ENCODE measurements around the gene UBTD1. TPM values are rescaled to one million over a fixed set of nuclear protein-coding genes. Genes with fewer than 3 reads are reported as not detected.

UBTD1 gene
- total RNA-seq, 4 donors from 2014 or later: 0.70 to 2.5 (median 1.4) TPM; not detected in 1

DNA sequence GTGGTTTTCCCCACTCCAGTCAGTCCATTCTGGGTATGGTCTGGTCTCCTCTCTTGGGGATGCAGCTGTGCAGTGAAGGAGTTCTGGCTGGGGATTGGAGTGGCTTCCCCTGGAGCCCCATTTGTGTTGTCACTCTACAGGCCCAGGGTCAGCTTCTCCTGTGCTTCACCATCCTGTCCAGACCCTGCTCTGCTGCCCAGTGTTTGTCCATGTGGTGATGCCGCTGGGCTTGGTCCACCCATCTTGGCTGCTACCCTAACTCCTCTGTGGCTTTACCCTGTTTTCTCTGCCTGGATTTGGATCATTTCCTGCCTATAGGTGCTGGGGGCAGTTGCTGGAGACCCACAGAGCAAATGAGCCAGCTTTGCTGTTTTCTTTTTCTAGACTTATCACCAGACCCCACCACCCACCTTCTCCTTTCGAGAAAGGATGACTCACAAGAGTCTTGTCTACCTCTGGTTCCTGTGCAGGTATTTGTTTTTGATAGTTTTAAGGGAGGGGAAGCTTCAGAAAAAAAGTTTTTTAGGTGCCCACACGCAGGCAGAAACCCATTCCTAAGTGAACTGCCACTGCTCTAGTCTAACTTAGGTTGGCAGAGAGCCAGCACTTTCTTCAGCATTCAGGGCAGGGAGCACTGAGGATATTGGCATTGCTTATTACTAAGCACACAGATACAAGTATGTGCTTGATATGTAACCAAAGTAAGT, 44.2 kb upstream of the UBTD1 start:
- no peaks in the 10 kb centered on the region for H3K9me3 ChIP-seq
- TF ChIP-seq, protein P1, sequence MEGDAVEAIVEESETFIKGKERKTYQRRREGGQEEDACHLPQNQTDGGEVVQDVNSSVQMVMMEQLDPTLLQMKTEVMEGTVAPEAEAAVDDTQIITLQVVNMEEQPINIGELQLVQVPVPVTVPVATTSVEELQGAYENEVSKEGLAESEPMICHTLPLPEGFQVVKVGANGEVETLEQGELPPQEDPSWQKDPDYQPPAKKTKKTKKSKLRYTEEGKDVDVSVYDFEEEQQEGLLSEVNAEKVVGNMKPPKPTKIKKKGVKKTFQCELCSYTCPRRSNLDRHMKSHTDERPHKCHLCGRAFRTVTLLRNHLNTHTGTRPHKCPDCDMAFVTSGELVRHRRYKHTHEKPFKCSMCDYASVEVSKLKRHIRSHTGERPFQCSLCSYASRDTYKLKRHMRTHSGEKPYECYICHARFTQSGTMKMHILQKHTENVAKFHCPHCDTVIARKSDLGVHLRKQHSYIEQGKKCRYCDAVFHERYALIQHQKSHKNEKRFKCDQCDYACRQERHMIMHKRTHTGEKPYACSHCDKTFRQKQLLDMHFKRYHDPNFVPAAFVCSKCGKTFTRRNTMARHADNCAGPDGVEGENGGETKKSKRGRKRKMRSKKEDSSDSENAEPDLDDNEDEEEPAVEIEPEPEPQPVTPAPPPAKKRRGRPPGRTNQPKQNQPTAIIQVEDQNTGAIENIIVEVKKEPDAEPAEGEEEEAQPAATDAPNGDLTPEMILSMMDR (IDR thresholded peaks at IDR 0.05): no peak
- TF ChIP-seq POLR2A (IDR thresholded peaks at IDR 0.05): no peak
- no peak overlapping the region for H3K4me3 ChIP-seq
- no peaks in the 10 kb centered on the region for H3K27me3 ChIP-seq
- no peaks in the 10 kb centered on the region for H3K4me1 ChIP-seq
- DNase-seq: no peak
- H3K27ac ChIP-seq: no peak overlapping the region
- peaks cover 0 to 62% (median 0%) of the 10 kb centered on the region in 3 donors for H3K36me3 ChIP-seq

DNA sequence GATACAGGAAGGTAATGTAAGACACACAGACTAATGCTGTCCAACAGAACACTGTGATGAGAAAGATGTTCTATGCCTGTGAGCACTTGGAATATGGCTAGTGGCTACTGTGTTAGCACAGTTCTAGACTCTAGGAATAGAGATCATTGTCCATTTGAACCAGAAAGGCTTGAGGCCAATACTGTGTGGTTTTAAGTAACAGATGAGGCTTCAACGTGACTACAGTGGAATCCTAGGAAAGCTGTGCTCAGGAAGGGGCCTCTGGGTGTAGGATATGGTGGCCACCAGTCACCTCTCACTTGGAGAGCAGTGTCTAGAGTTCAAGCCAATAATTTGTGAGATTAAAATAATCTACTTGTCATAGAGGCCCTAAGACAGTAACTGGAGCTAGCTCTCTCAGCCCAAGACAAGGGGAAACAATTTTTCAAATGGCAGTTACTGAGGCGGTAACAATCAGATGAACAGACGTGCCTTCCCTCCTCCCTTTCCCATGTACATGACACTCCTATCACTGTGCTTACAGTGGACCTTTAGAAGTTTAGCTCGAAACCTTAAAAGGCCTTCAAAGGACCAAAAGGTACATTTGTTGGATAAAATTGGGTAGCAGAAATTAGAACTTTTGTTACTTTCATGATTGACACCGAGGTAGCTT, 42.6 kb upstream of the UBTD1 start:
- no peak for DNase-seq
- no peak overlapping the region for H3K4me3 ChIP-seq
- no peak overlapping the region for H3K27ac ChIP-seq
- peaks cover 0 to 78% (median 0%) of the 10 kb centered on the region in 3 donors for H3K36me3 ChIP-seq
- H3K4me1 ChIP-seq: no peaks in the 10 kb centered on the region
- H3K27me3 ChIP-seq: no peaks in the 10 kb centered on the region
- TF ChIP-seq, protein P1 (IDR thresholded peaks at IDR 0.05): no peak
- TF ChIP-seq POLR2A (IDR thresholded peaks at IDR 0.05): no peak
- no peaks in the 10 kb centered on the region for H3K9me3 ChIP-seq

DNA sequence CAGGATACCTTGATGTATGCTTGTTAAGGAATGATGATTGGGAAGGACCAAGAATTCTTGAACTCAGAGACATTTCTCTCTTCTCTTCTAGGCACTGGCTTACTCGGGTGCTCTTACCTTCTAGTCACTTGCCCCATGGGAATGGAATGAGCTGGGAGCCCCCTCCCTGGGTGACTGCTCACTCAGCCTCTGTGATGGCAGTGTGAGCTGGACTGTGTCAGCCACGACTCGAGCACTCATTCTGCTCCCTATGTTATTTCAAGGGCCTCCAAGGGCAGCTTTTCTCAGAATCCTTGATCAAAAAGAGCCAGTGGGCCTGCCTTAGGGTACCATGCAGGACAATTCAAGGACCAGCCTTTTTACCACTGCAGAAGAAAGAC, 42.0 kb upstream of the UBTD1 start:
- no peak for DNase-seq
- Histone ChIP-seq H3K36me3 (peaks cover 0 to 84% (median 0%) of the 10 kb centered on the region in 3 donors), H3K9me3 (no peaks in the 10 kb centered on the region), H3K4me3 (no peak overlapping the region), H3K4me1 (no peaks in the 10 kb centered on the region), H3K27me3 (no peaks in the 10 kb centered on the region), H3K27ac (no peak overlapping the region)
- no peak for TF ChIP-seq POLR2A (IDR thresholded peaks at IDR 0.05)
- TF ChIP-seq, protein P1 (IDR thresholded peaks at IDR 0.05): no peak

DNA sequence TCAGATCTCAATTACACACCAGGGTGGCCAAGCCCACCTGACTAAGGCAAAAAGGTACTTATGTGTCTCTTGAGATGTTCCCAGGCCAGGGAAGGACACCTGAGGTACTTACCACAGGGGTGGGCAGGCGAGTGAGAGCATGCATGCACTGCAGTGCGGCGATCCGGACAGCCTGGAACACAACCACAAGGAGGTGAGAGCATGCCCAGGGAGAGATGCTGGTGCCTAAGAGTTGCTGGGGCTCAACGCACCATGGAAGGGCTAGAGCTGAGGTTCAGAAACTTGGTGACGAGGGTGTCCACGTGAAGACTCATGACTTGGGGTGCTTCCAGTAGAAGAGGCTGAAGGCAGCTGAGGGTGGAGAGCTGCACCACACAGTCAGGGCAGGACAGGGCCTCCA, 39.6 kb upstream of the UBTD1 start:
- no peak for DNase-seq
- TF ChIP-seq POLR2A (IDR thresholded peaks at IDR 0.05): no peak
- TF ChIP-seq, protein P1 (IDR thresholded peaks at IDR 0.05): no peak
- Histone ChIP-seq H3K4me3 (no peak overlapping the region), H3K27ac (no peak overlapping the region), H3K36me3 (peaks cover 0 to 87% (median 0%) of the 10 kb centered on the region in 3 donors), H3K4me1 (no peaks in the 10 kb centered on the region), H3K9me3 (no peaks in the 10 kb centered on the region), H3K27me3 (no peaks in the 10 kb centered on the region)

DNA sequence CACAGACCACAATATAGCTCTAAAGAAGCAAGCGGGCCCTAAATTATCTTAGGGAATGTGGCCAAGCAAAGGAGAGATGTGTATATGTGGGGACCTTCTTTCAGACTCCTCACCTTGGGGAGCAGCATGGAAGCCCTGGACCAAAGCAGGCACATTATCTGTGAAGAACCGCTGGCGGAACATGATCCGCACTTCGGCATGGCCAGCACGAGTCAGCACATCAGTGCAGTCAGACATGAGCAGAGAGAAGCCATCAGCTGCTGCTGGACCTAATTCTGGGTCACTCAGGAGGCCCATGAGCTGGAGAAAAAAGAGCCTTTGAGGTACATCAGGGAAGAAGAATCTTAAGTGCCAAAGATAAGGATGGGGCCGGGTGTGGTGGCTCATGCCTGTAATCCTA, 38.8 kb upstream of the UBTD1 start:
- H3K27ac ChIP-seq: no peak overlapping the region
- DNase-seq: no peak
- H3K4me3 ChIP-seq: no peak overlapping the region
- H3K36me3 ChIP-seq: peaks cover 0 to 95% (median 0%) of the 10 kb centered on the region in 3 donors
- no peaks in the 10 kb centered on the region for H3K27me3 ChIP-seq
- no peaks in the 10 kb centered on the region for H3K9me3 ChIP-seq
- H3K4me1 ChIP-seq: no peaks in the 10 kb centered on the region
- TF ChIP-seq, protein P1 (IDR thresholded peaks at IDR 0.05): no peak
- TF ChIP-seq POLR2A (IDR thresholded peaks at IDR 0.05): no peak

Measured in Peyer's patch (tissue), 4 donors.